Activated CD4-positive, alpha-beta T cell treated with anti-CD3 and anti-CD28 coated beads for 24 hours (primary cell): ENCODE measurements around the gene BMP8B.

Experiments
- DNase-seq, 2 donors: peaks; one replicate each; pipeline ENCODE4 v3.0.0-alpha.2; 2020; ENCODE audit warnings: low read depth in 2 of 2

The BMP8B gene

GRCh38 chr1:39759436-39759726 is 29.3 kb downstream of the BMP8B start:
- no peak for DNase-seq

GRCh38 chr1:39758556-39759435 is 29.9 kb downstream of the BMP8B start:
- no peak for DNase-seq

- DNase-seq, result no peak
These were observed 31.2 kb downstream of the BMP8B start for GRCh38 chr1:39757501-39757900.

GRCh38 chr1:39755965-39756659 is 32.6 kb downstream of the BMP8B start:
- no peak for DNase-seq

GRCh38 chr1:39754906-39755504 is 33.7 kb downstream of the BMP8B start:
- no peak for DNase-seq

GRCh38 chr1:39754026-39754570 is 34.6 kb downstream of the BMP8B start:
- no peak for DNase-seq

- no peak for DNase-seq
These were observed 35.3 kb downstream of the BMP8B start for GRCh38 chr1:39753132-39754025.

GRCh38 chr1:39752703-39753102 is 36.0 kb downstream of the BMP8B start:
- no peak for DNase-seq

- DNase-seq, result no peak
These were observed 37.1 kb downstream of the BMP8B start for GRCh38 chr1:39751595-39751994.

GRCh38 chr1:39745016-39745670 is 43.5 kb downstream of the BMP8B start:
- no peak for DNase-seq

GRCh38 chr1:39738622-39739366 is 49.9 kb downstream of the BMP8B start, which contains the start of gene PPIE:
Gene PPIE, plus strand, starts transcription at chr1:39738882. Its CDS starts 19 bp downstream, at chr1:39738901.
- DNase-seq, result peak; percentile 97 to 98

GRCh38 chr1:39737546-39738169 is 51.0 kb downstream of the BMP8B start:
- no peak for DNase-seq

- DNase-seq, result no peak
These were observed 52.9 kb downstream of the BMP8B start for GRCh38 chr1:39735731-39736130.

- no peak for DNase-seq
These were observed 55.5 kb downstream of the BMP8B start for GRCh38 chr1:39733161-39733560.

- no peak for DNase-seq
These were observed 55.9 kb downstream of the BMP8B start for GRCh38 chr1:39732730-39733129.

GRCh38 chr1:39729842-39730241 is 58.8 kb downstream of the BMP8B start:
- no peak for DNase-seq

- no peak for DNase-seq
These were observed 59.6 kb downstream of the BMP8B start for GRCh38 chr1:39729030-39729429.

- DNase-seq, result no peak
These were observed 60.7 kb downstream of the BMP8B start for GRCh38 chr1:39727932-39728317.

GRCh38 chr1:39727221-39727931 is 61.3 kb downstream of the BMP8B start:
- no peak for DNase-seq
